Karpas-422 (cell line): ENCODE data around the gene SERINC5. TPM values are rescaled to one million over a fixed set of nuclear protein-coding genes. Genes with fewer than 3 reads are reported as not detected.
"Not testable (repeated sequence)": the region's sequence is repeated elsewhere in the genome, so short reads cannot be mapped to it uniquely, and the experiment has no call there.

Experiments used
- DNase-seq: peaks from one replicate; pipeline ENCODE4 v3.0.0-alpha.2; 2015
- H2AFZ ChIP-seq: fragments of 200-600 bp; sonication (generic); 2 replicates; pipeline ENCODE4 v1.6.1; 2014; ENCODE audit warnings: antibody characterized with exemption, low read length, mixed read lengths
- H3K27ac ChIP-seq: fragments of 200-600 bp; sonication (generic); 2 replicates; pipeline ENCODE4 v1.5.1; 2014; ENCODE audit warnings: mild to moderate bottlenecking, low read length, moderate library complexity
- H3K27me3 ChIP-seq: fragments of 200-600 bp; sonication (generic); 2 replicates; pipeline ENCODE4 v1.6.1; 2014; ENCODE audit warnings: low read length, mixed read lengths
- H3K36me3 ChIP-seq: fragments of 200-600 bp; sonication (generic); 2 replicates; pipeline ENCODE4 v1.6.1; 2014; ENCODE audit warnings: low read length, mixed read lengths; ENCODE audit not compliant: insufficient read depth
- H3K4me1 ChIP-seq: fragments of 200-600 bp; sonication (generic); 2 replicates; pipeline ENCODE4 v1.6.1; 2014; ENCODE audit warnings: mild to moderate bottlenecking, low read length, mixed read lengths
- H3K4me2 ChIP-seq: fragments of 200-600 bp; sonication (generic); 2 replicates; pipeline ENCODE4 v1.6.1; 2014; ENCODE audit warnings: low read length, low read depth, mild to moderate bottlenecking; ENCODE audit not compliant: poor library complexity, severe bottlenecking
- H3K4me3 ChIP-seq: fragments of 200-600 bp; sonication (generic); 2 replicates; pipeline ENCODE4 v1.5.1; 2014; ENCODE audit warnings: mild to moderate bottlenecking, antibody characterized with exemption, low read length, mixed read lengths
- H3K79me2 ChIP-seq: fragments of 200-600 bp; sonication (generic); 2 replicates; pipeline ENCODE4 v1.6.1; 2014; ENCODE audit warnings: mild to moderate bottlenecking, low read length, mixed read lengths
- H3K9ac ChIP-seq: fragments of 200-600 bp; sonication (generic); 2 replicates; pipeline ENCODE4 v1.6.0; 2014; ENCODE audit warnings: low read length
- H3K9me2 ChIP-seq: fragments of 200-600 bp; sonication (generic), shearing (Covaris generic); replicated peaks from 2 replicates; pipeline ENCODE4 v1.6.0; 2014; ENCODE audit warnings: mild to moderate bottlenecking, low read length, moderate library complexity; ENCODE audit not compliant: insufficient read depth
- H3K9me3 ChIP-seq: fragments of 300-700, 200-600 bp; sonication (generic); 2 replicates; pipeline ENCODE4 v1.6.1; 2014; ENCODE audit warnings: low read length, mixed read lengths
- H4K20me1 ChIP-seq: fragments of 200-600 bp; sonication (generic); 2 replicates; pipeline ENCODE4 v1.6.1; 2014; ENCODE audit warnings: mild to moderate bottlenecking, antibody characterized with exemption, low read length, low read depth; ENCODE audit not compliant: insufficient read depth
- total RNA-seq: library from RNA; depleted of rRNA; stranded (reverse); fragments of >200 nt; shearing (Covaris generic); gene quantifications from 2 replicates; pipeline ENCODE4 v1.2.3, GENCODE V29; 2014; ENCODE audit warnings: low replicate concordance; rRNA removed

The SERINC5 gene
- 2.6 and 4.4 TPM in 2 replicates for total RNA-seq

GRCh38 chr5:80255811-80256712 is at the start of gene SERINC5:
SERINC5 (minus strand) TSS chr5:80256048; CDS start chr5:80255922, 126 bp downstream.
- DNase-seq: peak; percentile 94
- peak within 1 kb of the TSS; percentile 91 for H3K4me3 ChIP-seq
- H3K36me3 ChIP-seq: no peaks in the 10 kb centered on the region
- H3K4me1 ChIP-seq: peaks cover 25% of the 10 kb centered on the region
- no peaks in the 10 kb centered on the region for H3K9me2 ChIP-seq
- peaks cover 3% of the 10 kb centered on the region; the same call in 1 of the 2 replicates for H4K20me1 ChIP-seq
- H2AFZ ChIP-seq: peak within 1 kb of the TSS; percentile 78; the same call in 1 of the 2 replicates
- H3K27ac ChIP-seq: no peak within 1 kb of the TSS
- no peaks in the 10 kb centered on the region for H3K79me2 ChIP-seq
- H3K4me2 ChIP-seq: peak within 1 kb of the TSS; percentile 92
- no peaks in the 10 kb centered on the region for H3K27me3 ChIP-seq
- peak within 1 kb of the TSS; percentile 89 for H3K9ac ChIP-seq
- H3K9me3 ChIP-seq: no peaks in the 10 kb centered on the region

GRCh38 chr5:80302636-80303035 is 46.8 kb upstream of the SERINC5 start:
- Histone ChIP-seq H3K4me3 (no peak overlapping the region), H3K4me1 (no peaks in the 10 kb centered on the region), H3K4me2 (no peak overlapping the region), H3K9me3 (no peaks in the 10 kb centered on the region), H3K79me2 (no peaks in the 10 kb centered on the region), H3K36me3 (no peaks in the 10 kb centered on the region), H3K9ac (no peak overlapping the region), H3K27me3 (no peaks in the 10 kb centered on the region), H3K27ac (no peak overlapping the region), H2AFZ (no peak overlapping the region), H3K9me2 (no peaks in the 10 kb centered on the region), H4K20me1 (no peaks in the 10 kb centered on the region)
- DNase-seq: no peak

- not testable (repeated sequence) for H3K4me3 ChIP-seq, H2AFZ ChIP-seq, H3K9me3 ChIP-seq, H3K36me3 ChIP-seq, H3K27me3 ChIP-seq, H3K4me1 ChIP-seq, H4K20me1 ChIP-seq, H3K4me2 ChIP-seq, H3K27ac ChIP-seq, H3K9me2 ChIP-seq, H3K79me2 ChIP-seq, DNase-seq, H3K9ac ChIP-seq
These were observed 45.5 kb upstream of the SERINC5 start for GRCh38 chr5:80301342-80301741.

- not testable (repeated sequence) for H3K4me1 ChIP-seq, H3K9ac ChIP-seq, H3K79me2 ChIP-seq, DNase-seq, H4K20me1 ChIP-seq, H3K27me3 ChIP-seq, H3K9me2 ChIP-seq, H3K36me3 ChIP-seq, H2AFZ ChIP-seq, H3K27ac ChIP-seq, H3K9me3 ChIP-seq, H3K4me3 ChIP-seq, H3K4me2 ChIP-seq
These were observed 44.9 kb upstream of the SERINC5 start for GRCh38 chr5:80300796-80301195.

GRCh38 chr5:80300125-80300524 is 44.3 kb upstream of the SERINC5 start:
- Histone ChIP-seq H4K20me1 (no peaks in the 10 kb centered on the region), H3K4me3 (no peak overlapping the region), H3K36me3 (no peaks in the 10 kb centered on the region), H2AFZ (no peak overlapping the region), H3K9ac (no peak overlapping the region), H3K4me2 (no peak overlapping the region), H3K9me2 (no peaks in the 10 kb centered on the region), H3K27ac (no peak overlapping the region), H3K27me3 (no peaks in the 10 kb centered on the region), H3K4me1 (no peaks in the 10 kb centered on the region), H3K9me3 (no peaks in the 10 kb centered on the region), H3K79me2 (no peaks in the 10 kb centered on the region)
- no peak for DNase-seq

- Histone ChIP-seq H4K20me1 (no peaks in the 10 kb centered on the region), H3K27me3 (no peaks in the 10 kb centered on the region), H3K9ac (no peak overlapping the region), H3K79me2 (no peaks in the 10 kb centered on the region), H3K36me3 (no peaks in the 10 kb centered on the region), H3K9me3 (no peaks in the 10 kb centered on the region), H3K4me1 (no peaks in the 10 kb centered on the region), H3K9me2 (no peaks in the 10 kb centered on the region), H3K4me2 (no peak overlapping the region), H3K4me3 (no peak overlapping the region), H3K27ac (no peak overlapping the region), H2AFZ (no peak overlapping the region)
- no peak for DNase-seq
These were observed 43.8 kb upstream of the SERINC5 start for GRCh38 chr5:80299601-80300000.

- DNase-seq: no peak
- Histone ChIP-seq H3K27me3 (no peaks in the 10 kb centered on the region), H4K20me1 (no peaks in the 10 kb centered on the region), H3K9me2 (no peaks in the 10 kb centered on the region), H3K4me2 (no peak overlapping the region), H3K36me3 (no peaks in the 10 kb centered on the region), H3K27ac (no peak overlapping the region), H2AFZ (no peak overlapping the region), H3K4me1 (no peaks in the 10 kb centered on the region), H3K9me3 (no peaks in the 10 kb centered on the region), H3K4me3 (no peak overlapping the region), H3K79me2 (no peaks in the 10 kb centered on the region), H3K9ac (no peak overlapping the region)
These were observed 40.3 kb upstream of the SERINC5 start for GRCh38 chr5:80296121-80296520.

GRCh38 chr5:80291761-80292160 is 35.9 kb upstream of the SERINC5 start:
- no peak for DNase-seq
- H3K27me3 ChIP-seq: no peaks in the 10 kb centered on the region
- H3K9me2 ChIP-seq: no peaks in the 10 kb centered on the region
- no peak overlapping the region for H2AFZ ChIP-seq
- no peak overlapping the region for H3K27ac ChIP-seq
- no peak overlapping the region for H3K4me3 ChIP-seq
- no peaks in the 10 kb centered on the region for H3K36me3 ChIP-seq
- no peak overlapping the region for H3K9ac ChIP-seq
- no peaks in the 10 kb centered on the region for H3K9me3 ChIP-seq
- H3K4me1 ChIP-seq: no peaks in the 10 kb centered on the region
- no peak overlapping the region for H3K4me2 ChIP-seq
- H4K20me1 ChIP-seq: no peaks in the 10 kb centered on the region
- H3K79me2 ChIP-seq: no peaks in the 10 kb centered on the region
